Lower leg skin (tissue), 3 donors: ENCODE measurements around the gene RAPGEF2.

Experiments used
- POLR2A ChIP-seq, 2 donors: fragments of 450-650 bp; IDR thresholded peaks; one replicate each; pipeline ENCODE4 v1.6.1; 2016 to 2017; ENCODE audit warnings: antibody characterized with exemption in 2 of 2, mild to moderate bottlenecking in 1 of 2, moderate library complexity in 1 of 2
- TF ChIP-seq, protein P1 (sequence below), 3 donors: fragments of 450-650 bp; IDR thresholded peaks; one replicate each; pipeline ENCODE4 v1.5.1; 2016; ENCODE audit warnings: antibody characterized with exemption in 3 of 3, mild to moderate bottlenecking in 3 of 3, moderate library complexity in 2 of 3

- TF ChIP-seq, protein P1, sequence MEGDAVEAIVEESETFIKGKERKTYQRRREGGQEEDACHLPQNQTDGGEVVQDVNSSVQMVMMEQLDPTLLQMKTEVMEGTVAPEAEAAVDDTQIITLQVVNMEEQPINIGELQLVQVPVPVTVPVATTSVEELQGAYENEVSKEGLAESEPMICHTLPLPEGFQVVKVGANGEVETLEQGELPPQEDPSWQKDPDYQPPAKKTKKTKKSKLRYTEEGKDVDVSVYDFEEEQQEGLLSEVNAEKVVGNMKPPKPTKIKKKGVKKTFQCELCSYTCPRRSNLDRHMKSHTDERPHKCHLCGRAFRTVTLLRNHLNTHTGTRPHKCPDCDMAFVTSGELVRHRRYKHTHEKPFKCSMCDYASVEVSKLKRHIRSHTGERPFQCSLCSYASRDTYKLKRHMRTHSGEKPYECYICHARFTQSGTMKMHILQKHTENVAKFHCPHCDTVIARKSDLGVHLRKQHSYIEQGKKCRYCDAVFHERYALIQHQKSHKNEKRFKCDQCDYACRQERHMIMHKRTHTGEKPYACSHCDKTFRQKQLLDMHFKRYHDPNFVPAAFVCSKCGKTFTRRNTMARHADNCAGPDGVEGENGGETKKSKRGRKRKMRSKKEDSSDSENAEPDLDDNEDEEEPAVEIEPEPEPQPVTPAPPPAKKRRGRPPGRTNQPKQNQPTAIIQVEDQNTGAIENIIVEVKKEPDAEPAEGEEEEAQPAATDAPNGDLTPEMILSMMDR (IDR thresholded peaks at IDR 0.05) = no peak
- no peak for TF ChIP-seq POLR2A (IDR thresholded peaks at IDR 0.05)
Measured at GRCh38 chr4:159209249-159209648, 106.4 kb downstream of the RAPGEF2 start.
